Embryonic facial prominence (tissue), 1 donor: Measurements from ENCODE around the gene GDPGP1.

ENCODE experiments used
- DNase-seq: peaks from one replicate; pipeline ENCODE4 v3.0.0-alpha.2; 2016; ENCODE audit errors: extremely low spot score

Gene GDPGP1

DNA sequence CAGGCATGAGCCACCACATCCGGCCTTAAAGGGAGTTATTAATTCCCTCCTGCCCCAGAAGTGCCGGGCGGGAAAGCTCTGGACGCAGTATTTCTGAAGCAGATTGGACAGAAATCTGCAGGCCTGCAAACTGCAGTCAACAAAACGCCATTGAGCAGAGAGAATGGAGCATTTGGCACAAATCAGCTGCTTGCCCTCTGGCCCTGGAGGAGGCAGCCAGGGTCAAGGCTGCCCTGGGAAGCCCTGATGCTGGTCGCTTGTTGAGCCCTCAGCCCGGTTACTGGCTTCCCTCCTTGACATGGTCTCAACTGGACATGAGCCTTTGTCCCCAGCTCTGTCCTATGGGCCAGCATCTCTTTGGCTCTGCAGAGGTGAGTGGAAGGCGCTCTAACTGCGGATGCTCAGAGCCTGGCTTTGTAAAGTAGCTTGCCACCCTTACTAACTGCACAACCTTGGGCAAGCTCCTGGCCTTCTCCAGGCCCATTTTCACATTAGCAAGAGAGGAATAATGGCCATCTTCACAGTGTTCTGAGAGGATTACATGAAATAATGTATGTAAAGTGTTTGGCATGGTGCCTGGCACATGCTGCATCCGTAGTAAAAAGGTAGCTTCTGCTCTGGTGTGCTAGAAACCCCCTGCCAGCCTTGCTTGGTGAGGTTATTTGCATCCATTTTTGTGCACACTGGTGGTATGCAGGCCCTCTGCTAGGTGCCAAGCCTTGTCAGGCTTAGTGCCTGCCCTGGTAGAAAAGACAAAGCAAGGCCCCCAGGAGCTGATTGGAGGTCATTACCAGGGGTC is 28.8 kb upstream of the GDPGP1 start:
- no peak for DNase-seq

DNA sequence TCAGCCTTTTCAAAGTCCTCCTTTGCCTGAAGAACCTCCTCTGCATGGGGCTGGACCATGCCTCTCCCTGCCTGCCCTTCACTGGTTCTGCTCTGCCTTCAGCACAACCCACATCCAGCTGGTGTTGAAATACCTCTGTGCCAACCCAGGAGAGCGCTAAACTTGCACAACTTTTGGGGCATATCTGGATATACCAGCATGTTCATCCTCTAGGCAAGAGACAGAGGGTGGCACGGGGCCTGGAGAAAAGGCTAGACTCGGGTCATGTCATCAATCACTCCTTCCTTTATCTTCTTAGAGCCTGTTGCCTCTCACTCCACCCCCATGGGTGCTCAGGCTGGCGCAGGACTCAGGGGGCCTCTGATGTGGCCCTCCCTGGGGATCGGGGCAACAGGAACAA is 28.1 kb upstream of the GDPGP1 start:
- no peak for DNase-seq

DNA sequence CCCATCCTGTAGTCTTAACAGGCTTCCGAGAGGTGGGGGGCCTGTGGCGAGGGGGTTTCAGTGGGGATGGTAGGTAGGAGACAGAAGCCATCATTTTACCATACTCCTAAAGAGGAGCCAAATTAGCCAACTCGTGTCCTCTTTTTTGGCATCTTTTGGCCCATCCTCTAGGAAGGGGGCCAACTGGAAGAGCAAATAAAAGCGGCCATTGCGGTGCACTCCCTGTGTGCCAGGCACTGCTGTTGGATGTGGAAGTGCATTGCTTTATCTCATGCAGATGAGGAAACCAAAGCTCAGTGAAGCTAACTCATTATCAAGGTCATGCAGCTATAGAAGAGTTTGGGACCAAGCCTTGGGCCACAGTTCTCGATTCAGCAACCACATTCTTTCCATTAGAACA is 26.8 kb upstream of the GDPGP1 start:
- DNase-seq = no peak

DNA sequence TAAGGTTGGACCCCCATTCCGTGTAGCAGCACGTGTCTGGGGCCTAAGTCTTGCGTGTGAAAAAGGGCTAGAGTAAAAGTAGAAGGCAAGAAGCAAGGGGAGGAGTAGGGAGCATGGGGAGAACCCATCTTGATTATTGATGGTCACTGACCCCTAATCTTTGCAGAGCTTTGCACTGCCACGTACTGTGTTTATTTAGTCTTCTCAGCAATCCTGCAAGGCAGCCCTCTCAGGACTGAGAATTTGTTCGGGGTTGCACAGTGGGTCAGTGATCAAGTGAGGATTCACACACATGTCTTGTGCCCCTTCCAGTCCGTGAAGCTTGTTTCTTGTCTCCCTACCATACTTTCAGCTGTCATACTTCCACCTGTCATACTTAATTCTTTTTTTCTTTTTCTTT is 25.7 kb upstream of the GDPGP1 start:
- DNase-seq = no peak

DNA sequence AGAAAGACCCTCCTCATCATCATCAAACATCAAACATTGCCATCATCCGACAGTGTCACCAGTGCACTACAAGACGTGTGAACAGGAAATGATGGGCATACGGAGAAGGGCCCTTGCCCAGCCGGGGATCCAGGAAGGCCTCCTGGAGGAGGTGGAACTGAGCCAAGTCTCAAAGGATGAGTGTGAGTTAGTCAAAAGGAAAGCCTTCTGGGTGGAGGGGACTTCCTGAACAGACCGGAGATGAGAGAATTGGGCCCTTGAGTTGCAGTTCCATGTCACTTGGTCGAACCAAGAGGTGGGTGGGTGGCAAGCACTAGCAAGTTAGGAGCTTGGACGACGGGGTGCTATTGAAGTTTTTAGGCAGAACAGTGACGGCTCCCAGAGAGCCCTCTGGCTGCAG is 24.4 kb upstream of the GDPGP1 start:
- DNase-seq = no peak

DNA sequence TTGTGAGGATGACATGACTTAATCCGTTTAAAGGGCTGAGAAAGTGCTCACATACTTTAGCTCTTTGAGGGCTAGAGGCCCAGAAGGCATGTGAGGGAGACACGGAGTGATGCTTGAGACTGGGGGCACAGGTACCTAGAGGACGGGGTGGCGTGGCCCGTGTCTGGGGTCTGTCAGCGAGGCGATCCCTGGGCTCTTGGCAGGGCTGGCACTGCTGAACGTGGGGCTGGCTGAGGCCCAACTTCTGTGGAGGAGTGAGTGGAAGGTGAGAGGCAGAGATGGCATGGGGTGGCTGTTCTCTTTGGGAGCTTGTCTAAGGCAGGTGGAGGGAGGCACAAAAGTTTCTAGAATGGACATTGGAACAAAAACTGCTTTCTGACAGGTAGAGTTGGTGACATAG is 23.4 kb upstream of the GDPGP1 start:
- no peak for DNase-seq

DNA sequence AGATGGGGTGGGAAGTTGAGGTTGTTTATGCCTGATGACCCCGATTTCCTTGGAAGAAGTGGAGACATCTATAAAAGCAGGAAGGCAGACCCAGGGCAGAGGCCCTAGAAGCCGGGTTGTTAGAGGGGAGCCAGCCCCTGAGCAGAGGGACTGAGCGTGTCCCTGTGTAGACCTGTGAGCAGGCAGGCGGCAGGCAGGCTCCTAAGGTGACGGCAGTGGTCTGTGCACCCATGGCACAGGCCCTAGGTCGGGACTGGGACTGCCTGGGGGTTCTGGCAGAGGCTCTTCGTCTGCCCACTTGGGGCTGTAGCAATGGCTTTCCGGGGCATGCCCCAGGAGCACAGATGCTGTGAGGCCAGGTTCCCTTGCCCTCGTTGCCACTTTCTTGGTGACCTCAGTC is 23.0 kb upstream of the GDPGP1 start:
- DNase-seq = no peak

DNA sequence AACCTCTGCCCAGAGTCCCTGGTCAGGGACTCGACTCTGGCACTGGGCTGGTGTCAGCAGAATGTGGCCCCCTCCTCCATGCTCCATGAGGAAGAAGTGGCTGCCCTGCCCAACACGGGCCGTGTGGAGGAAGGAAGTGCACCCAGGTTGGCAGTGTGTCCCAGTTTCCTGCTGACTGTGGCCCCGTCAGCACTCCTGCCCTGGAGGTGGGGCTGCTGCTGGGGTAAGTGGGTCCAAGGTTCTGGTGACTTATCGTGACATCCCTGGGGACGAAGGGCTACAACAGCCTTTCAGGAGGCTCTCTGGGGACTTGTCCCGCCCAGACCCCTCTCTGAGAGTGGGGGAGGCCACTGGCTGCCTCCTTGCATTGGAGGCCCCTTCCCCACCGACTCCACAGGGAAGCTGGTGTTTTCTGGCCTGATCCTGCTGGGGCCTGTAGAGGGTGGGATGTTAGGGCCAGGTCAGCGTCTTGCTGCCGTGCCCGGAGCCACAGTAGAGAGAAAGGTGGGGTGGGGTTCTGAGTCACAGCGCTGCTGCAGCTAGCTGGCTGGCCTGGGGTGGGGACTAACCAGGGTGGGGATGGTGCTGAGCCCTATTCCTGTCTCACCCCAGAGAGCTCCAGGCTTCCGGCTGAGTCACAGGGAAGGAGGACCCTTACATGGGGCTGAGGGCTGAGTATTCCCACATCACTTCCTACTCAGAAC is 22.4 kb upstream of the GDPGP1 start:
- DNase-seq = no peak

DNA sequence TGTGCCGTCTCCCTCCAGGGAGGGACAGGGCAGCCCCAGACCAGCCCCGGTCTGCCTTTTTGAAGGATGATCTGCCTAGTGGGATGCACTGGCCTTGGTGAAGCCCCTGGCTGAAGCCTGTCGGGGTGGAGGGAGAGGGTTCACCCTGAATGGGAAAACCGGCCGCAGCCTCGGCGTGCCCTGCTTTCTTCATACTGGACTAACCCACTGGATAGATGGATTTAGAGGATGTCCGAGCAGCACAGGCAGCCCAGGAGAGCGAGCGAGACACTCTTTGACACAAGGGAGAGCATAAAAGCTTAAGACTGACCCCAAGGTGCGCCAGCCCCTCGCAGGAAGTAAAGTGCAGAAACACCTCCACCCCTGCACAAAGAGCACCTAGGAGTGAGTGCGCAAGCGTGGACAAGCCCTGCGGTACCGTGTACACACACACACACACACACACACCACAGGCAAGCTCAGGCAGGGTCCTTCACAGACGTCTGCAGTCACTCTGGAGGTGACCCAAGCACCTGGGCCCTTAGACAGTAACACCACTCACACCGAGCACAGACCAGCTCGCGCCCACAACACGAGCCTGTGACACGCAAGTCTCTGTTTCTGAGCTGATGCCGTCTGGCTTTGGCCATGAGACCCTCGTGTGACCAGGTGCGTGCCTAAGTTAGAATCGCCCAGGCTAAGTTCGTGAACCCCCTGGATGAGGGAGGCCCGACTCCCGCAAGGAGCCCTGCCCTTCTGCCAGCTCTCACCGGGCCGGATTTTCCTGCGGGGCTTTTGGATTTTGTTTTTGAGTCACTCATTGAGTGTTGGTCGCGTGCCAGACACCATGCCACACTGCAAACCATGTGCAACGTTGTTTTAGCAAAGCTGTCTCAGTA is 21.5 kb upstream of the GDPGP1 start:
- DNase-seq = no peak

DNA sequence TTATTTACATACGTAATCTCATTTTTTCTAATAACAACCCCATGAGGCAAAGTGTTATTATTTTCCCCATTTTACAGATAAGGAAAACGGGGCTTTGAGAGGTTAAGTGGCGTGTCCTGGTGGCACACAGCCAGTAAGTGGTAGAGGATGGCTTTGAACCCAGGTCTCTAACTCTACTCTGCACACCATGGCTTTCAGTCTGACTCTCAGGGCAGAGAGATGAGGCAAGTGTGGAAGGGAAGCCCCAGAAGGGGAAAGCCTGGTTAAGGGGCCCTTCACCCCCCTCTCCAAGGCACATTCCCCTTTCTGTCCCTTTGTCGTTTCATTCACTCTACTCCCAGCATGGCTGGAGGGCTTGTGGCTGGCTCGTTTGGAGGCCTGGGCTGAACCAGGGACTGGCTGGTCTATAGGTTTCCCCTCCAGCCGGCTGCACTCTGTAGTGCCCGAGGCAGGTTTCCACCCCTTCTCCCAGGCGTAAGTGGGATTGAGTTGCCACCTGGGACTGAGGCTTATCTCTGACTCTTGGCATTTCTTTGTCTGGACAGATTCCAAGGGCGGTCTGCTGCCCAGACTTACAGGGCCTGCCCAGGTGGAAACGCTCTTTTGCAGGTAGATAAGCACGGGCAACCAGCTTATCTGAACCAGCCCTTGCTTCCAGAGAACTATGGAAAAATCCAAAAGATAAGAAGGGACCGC is 20.7 kb upstream of the GDPGP1 start:
- DNase-seq = no peak

DNA sequence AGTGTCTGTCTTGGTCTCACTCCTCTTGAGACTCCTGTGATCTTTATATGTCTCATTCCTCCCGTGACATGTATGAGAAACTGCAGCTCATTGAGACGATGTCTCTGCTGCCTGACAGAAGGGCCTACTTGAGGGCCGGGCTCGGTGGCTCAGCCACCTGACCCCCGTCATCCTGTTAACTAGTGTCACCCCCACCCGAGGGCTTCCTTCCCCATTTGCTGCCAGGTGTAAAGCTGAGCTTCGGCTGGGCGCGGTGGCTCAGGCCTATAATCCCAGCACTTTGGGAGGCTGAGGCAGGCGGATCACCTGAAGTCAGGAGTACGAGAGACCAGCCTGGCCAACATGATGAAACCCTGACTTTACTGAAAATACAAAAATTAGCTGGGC is 20.2 kb upstream of the GDPGP1 start:
- DNase-seq = no peak

DNA sequence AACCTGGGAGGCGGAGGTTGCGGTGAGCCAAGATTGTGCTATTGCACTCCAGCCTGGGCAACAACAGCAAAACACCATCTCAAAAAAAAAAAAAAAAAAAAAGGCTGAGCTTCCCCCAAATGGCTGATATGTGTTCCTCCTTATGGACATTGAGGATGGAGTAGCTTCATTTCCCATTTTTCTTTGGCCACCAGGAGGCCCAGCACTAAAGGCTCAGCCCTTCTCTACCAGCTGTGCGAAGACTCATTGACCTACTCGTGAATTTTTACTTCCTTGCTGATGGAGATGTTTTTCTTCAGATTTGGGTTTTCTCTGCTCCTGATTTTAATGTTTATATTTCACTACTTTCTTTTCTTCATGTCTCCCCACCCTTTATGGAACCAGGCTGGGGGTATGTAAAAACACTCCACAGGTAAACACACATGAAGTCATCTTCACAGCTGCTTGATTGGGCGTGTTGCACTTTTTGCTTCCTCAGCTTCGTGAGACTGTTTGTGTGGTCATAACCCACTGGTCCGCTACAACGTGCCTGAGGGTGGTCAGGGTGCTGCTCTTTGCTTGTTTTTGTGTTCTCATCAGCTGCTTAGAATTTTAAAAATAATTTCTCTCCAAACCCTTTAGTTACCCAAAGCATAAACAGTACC is 19.3 kb upstream of the GDPGP1 start:
- no peak for DNase-seq

DNA sequence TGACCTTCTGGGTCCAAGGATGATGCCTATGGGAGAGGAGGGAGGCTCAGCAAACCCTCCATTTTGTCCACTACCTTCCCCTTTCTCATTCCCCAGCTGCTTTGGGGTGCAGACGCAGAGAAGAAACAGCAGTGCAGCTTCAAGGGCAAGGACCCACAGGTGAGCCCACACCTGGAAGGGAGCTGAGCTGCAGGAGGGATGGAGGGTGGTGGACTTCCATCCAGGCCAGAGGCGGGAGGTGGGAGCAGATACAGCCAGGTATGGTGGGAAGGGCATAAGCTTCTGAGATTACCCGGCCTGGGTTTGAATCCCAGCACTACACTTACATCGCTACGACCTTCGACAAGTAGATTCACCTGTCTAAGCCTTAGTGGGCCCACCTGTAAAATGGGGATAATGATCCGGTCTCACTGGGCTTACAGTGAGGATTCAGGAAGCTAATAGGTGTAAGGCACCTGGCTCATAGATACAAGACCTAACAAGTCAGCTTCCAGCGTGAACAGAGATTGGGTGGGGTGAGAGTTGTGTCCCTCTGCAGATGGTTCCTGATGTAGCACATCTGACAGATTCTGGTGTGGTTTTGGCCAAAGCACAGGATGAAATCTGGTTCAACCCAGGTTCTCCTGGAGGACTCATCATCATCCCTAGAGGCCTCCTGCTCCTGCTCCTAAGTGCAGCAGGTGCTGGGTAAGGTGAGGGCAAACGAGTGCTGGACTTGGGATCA is 16.2 kb upstream of the GDPGP1 start:
- no peak for DNase-seq

DNA sequence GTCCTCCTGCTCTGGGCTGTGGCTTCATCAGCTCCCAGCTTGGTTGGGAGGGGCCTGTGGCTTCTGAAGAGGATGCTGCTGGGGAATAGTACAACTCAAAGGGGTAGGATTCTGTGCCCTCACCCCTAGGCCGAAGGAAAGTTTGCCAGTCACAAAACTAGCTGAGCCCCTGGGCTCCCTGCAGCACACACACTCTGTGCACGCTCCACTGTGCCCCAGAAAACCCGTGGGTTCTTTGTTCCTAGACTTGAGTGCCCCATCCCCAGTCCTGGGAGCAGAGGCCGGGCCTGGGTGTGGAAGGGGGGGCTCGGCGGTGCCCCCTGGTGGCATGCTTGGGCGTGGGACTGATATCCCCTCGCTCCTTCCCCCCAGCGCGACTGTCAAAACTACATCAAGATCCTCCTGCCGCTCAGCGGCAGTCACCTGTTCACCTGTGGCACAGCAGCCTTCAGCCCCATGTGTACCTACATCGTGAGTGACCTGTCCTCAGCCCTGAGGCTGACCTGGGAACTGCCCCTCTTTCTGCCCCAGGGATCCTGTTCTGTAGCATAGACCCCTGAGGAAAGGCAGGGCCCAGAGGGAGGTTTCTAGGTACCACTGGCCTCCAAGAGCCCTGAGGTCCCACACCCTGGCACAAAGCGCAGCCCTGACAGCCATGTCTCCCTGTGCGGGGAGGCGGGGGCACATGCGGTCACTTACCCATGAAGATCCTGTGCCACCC is 14.4 kb upstream of the GDPGP1 start:
- DNase-seq = no peak

DNA sequence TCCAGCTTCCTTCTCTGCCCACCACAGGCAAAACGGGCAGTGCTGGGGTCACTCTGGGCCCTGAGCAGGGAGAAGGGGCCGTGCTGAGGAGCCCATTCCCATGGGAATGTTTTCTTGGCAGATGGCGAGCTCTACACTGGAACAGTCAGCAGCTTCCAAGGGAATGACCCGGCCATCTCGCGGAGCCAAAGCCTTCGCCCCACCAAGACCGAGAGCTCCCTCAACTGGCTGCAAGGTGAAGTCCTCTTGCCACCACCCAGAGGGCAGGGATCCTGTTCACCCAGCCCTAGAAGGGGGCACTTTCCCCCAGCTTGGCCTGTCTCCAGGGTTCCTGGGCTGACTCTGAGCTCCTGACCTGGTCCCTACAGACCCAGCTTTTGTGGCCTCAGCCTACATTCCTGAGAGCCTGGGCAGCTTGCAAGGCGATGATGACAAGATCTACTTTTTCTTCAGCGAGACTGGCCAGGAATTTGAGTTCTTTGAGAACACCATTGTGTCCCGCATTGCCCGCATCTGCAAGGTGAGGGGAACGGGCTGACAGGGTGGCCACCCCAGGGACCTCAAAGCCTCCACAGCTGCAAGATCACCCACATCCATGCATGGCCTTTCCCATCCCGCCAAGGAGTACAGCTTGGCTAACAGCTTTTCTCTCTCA is 12.6 kb upstream of the GDPGP1 start:
- no peak for DNase-seq

DNA sequence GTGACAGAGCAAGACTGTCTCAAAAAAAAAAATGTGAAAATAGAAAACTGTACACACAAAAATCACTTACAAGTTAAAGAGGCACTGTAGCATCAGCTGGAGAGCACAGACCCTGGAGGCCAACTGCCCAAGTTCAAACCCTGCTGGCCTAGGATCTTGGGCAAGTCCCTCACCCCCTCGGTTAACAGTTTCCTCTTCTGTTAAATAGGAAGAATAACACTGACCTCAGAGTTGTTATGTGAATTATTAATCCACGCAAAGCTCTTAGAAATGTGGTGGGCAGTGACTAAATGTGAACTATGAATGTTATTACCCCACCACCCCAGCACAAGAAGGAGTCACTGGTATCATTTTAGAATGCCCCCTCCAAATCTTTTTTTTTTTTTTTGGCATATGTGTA is 11.5 kb upstream of the GDPGP1 start:
- DNase-seq = no peak

DNA sequence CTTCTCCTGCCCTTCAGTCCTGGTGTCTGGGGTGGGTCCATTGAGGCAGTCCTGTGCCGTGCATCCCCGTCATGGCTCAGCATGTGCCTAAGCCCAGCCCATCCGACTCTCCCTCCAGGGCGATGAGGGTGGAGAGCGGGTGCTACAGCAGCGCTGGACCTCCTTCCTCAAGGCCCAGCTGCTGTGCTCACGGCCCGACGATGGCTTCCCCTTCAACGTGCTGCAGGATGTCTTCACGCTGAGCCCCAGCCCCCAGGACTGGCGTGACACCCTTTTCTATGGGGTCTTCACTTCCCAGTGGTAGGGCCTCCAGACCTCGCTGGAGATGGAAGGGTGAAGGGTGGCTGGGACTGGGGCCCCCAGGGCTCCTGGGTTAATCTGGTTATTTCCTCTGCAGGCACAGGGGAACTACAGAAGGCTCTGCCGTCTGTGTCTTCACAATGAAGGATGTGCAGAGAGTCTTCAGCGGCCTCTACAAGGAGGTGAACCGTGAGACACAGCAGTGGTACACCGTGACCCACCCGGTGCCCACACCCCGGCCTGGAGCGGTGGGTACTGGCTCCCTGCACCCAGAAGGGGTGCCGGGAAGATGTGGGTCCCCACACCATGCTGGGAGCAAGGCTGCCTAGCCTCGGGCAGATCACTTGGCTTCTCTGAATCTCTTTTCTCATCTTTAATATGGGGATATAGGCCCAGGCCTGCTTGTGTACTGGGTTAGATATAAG is 10.4 kb upstream of the GDPGP1 start:
- no peak for DNase-seq

DNA sequence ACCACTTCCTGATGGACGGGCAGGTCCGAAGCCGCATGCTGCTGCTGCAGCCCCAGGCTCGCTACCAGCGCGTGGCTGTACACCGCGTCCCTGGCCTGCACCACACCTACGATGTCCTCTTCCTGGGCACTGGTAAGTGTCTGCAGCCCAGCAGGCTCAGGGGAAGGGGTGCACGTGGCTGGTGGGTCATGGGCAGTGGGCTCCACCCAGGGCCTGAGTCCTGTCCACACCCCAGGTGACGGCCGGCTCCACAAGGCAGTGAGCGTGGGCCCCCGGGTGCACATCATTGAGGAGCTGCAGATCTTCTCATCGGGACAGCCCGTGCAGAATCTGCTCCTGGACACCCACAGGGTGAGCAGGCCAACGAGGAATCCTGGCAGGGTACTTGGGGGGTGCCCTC is 9.0 kb upstream of the GDPGP1 start:
- no peak for DNase-seq
